ENCODE results near the gene NTM.
"Not testable (repeated sequence)": the region's sequence is repeated elsewhere in the genome, so short reads cannot be mapped to it uniquely, and the experiment has no call there.

The NTM gene

DNA sequence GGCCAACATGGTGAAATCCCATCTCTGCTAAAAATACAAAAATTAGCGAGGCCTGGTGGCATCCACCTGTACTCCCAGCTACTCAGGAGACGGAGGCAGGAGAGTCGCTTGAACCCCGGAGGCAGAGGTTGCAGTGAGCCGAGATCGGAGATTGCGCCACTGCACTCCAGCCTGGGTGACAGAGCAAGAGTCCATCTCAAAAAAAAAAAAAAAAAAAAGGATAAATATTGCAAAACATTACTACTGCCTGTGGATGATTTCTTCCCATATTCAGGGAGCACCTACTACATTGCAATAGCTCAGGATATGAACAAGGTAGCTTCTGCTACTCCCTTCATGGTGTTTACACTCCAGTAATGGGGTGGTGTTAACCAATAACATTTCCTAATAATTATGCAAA lies 980.6 kb downstream of the NTM start:
- no peak for DNase-seq

DNA sequence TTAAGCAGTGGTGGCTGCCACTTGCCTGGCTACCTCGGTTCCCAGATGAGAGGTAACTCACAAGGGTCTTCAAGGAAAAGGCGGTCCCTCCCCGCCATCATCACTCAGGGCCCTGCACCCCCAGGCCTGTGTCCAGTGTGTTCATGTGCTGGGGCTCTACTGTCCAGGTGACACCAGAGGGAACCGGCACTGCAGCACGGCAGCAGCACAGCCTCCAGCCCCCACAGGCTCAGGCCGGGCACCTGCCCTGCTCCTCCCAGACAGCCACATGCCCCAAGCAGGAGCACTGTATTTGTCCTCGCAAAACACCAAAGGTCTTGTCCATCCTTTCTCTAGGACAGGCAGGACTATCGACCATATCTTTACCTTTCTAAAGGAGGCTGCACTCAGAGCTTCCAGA lies 982.1 kb downstream of the NTM start:
- DNase-seq, result no peak

DNA sequence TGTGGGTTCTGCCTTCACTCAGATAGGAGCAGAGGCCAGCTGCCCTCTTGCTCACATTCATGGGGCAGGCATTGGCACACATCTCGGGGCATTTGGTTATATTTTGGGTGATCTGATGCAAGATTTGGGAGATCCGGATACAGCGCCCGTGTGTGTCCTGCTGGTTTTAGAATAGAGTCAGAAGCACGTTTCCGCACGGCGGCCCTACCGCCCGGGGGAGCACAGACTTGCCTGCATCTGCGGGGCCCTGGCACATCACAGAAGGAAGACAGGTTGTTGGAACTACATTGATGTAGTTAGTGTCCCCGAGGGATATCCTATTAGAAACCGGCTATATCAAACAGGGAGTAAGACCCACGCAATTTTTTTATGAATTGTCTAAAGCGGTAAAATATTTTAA lies 982.8 kb downstream of the NTM start:
- no peak for DNase-seq

DNA sequence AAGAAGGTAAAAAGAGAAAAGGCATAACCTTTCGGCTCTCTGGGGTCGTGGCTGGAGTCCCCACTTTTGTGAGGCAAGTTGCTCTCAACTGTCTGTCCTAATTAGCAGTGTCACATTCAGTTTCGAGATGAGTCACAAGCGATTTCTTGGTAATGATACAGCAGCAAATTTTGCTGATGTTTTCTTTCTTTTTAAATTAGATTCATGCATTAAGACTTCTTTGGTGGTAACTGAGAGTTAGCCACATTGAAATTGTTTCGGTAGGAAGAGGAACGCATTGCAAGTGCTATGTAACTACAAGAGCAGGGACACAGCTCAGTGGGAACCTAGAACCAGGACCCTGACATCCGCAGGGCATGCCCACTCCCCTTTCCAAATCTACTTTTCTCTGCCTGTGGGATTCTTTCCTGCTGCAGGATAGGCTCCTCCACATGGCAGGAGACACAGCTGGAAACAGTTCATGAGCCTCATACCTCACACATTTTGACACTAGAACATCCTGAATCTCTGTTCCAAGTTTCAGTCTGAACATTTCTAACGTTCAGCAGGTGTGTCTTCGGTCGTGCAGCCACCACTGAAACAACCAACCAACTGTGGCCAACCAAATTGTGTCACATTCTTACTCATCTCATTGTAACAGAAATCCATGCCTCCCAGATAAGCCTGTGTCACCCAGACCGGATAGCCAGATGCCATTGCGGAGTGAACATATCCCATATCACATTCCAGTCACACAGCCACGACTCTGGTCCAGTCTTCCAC lies 987.6 kb downstream of the NTM start:
- no peak for DNase-seq

DNA sequence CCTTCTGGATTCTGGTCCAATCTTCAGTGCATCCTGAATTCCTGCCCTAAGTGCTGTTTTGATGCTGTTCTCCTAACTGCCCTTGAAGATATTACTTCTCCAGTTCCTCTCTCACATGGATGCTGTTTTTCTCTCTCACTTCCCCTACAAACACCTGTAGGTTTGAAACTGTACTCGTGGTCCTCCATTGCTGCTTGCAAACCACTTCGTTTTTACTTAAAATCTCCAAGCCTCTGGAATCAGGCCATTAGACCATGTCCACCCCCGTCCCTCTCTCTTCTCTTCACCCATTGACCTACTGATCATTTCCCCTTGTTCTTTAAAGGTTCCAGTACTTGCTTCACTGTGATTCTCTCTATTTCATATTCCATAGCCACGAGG lies 988.1 kb downstream of the NTM start:
- no peak for DNase-seq

DNA sequence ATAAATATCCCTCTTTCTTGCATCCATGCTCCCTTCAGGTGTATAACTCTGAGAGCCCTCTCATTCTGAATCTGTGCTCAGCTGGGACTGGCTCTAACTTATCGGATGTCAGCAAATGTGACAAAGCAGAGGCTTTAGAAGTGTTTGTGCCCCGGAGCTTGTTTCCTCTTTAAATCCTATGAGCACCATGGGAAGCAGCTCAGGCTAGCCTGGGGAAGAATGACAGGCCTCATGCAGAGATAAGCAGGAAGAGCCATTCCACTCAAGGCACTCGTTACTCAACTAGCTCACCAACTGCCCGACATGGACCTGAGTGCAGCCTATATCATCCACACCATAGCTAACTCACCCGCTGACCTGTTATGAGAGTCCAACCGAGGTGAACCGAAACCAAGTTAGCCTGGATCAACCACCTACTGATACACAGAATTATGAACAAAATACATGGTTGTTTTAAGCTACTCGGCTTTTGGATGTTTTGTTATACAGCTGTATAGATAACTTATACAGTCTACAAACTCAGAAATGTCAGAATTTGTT lies 990.7 kb downstream of the NTM start:
- DNase-seq, result no peak

DNA sequence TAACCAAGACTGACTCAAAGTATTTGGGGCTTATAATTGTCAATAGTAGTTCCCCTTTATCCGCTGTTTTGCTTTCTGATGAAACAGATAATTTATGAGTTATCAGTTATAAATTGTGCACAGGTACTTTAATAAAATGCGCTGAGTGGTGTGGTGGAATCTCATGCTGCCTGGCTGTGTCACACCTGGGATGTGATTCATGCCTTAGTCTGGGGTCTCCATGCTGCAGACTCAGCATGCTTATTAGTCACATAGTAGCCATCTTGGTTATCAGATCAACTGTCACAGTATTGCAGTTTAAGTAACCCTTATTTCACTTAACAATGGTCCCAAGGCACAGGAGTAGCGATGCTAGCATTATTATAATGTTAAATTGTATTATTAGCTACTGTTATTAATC lies 995.2 kb downstream of the NTM start:
- no peak for DNase-seq

DNA sequence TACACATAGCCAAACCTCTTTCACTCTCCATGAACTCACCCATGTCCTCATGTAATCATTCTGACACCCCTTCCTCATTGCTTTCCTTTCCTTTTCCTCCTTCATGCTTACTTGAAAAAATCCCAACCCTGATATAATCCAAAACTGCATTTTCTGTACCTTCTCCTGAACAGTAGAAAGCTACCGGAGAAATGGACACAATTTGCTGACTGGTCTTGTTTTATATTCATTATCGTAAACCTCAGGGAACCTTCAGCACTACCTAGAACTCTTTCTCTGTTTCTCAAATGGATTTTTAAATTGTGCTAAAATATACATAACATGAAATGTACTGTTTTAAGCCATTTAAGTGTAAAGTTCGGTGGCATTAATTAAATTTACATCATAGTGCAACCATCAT lies 996.9 kb downstream of the NTM start:
- DNase-seq, result no peak

DNA sequence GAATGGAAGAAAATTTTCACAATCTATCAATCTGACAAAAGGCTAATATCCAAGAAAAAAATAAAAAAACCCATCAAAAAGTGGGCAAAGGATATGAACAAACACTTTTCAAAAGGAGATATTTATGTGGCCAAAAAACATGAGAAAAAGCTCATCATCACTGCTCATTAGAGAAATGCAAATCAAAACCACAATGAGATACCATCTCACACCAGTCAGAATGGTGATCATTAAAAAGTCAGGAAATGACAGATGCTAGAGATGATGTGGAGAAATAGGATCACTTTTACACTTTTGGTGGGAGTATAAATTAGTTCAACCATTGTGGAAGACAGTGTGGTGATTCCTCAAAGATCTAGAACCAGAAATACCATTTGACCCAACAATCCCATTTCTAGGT lies 999.7 kb downstream of the NTM start:
- DNase-seq, result not testable (repeated sequence)

DNA sequence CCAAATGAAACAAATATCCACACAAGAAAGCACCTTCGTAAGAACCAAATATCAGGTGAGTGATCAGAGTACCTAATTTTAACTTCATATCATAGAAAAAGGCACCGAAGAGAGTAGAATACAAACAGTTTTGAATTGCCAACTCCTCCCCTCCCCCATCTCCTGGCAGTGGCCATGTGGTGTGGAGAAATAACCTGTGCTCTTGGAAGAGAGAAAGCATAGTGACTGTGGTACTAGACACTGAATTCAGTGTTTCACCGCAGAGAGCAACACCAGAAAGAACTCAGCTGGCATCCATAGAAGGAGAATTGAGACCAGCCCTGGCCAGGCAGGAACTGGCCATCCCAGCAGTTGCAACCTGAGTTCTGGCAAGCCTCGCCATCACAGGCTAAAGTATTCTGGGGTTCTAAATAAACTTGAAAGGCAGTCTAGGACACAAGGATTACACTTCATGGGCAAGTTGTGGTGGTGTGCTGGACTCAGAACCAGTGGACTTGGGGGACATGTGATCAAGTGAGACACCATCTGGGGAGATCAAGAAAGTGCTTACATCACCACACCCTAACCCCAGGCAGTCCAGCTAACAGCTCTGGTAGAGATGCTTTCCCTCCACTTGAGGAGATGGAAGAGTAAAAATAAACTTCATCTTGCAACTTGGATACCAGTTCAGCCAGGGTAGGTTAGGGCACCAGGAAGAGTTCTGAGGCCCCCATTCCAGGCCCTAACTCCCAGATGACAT lies 1003.2 kb downstream of the NTM start:
- DNase-seq, result no peak

DNA sequence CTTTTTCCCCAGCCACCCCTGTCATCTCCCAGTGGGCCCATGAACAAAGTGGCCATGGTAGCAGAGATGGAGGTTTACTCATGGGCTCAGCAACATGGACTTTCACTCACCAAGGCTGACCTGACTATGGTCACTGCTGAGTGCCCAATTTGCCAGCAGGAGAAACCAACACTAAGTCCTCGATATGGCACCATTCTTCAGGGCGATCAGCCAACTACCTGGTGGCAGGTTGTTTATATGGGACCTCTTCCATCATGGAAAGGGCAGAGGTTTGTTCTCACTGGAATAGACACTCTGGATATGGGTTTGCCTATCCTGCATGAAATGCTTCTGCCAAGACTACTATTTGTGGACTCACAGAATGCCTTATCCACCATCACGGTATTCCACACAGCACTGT lies 1009.1 kb downstream of the NTM start:
- DNase-seq, result no peak
